Duodenal mucosa (tissue), 2 donors: ENCODE data around the gene DCD.

Source experiments
- H3K27ac ChIP-seq: one replicate; pipeline ENCODE4 v1.7.0; 2013; ENCODE audit warnings: low read depth, low read length
- H3K27me3 ChIP-seq, 2 donors: one replicate each; pipeline ENCODE4 v1.7.0; 2013; ENCODE audit warnings: low read length in 2 of 2, control low read depth in 1 of 2; ENCODE audit not compliant: insufficient read depth in 2 of 2, control insufficient read depth in 1 of 2
- H3K36me3 ChIP-seq, 2 donors: one replicate each; pipeline ENCODE4 v1.7.0; 2013; ENCODE audit warnings: low read length in 2 of 2, control low read depth in 1 of 2; ENCODE audit not compliant: insufficient read depth in 2 of 2, control insufficient read depth in 1 of 2
- H3K4me1 ChIP-seq, 2 donors: one replicate each; pipeline ENCODE4 v1.7.0; 2013; ENCODE audit warnings: low read length in 2 of 2, control low read depth in 1 of 2; ENCODE audit not compliant: insufficient read depth in 2 of 2, control insufficient read depth in 1 of 2
- H3K4me3 ChIP-seq, 2 donors: one replicate each; pipeline ENCODE4 v1.7.0; 2013; ENCODE audit warnings: low read length in 2 of 2, low read depth in 1 of 2
- H3K9ac ChIP-seq, 2 donors: one replicate each; pipeline ENCODE4 v1.7.0; 2013; ENCODE audit warnings: low read length in 2 of 2, low read depth in 1 of 2
- H3K9me3 ChIP-seq, 2 donors: one replicate each; pipeline ENCODE4 v1.7.0; 2013; ENCODE audit warnings: low read length in 2 of 2, control low read depth in 1 of 2; ENCODE audit not compliant: control insufficient read depth in 1 of 2

DCD gene, protein sequence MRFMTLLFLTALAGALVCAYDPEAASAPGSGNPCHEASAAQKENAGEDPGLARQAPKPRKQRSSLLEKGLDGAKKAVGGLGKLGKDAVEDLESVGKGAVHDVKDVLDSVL

GRCh38 chr12:54648265-54648664 lies at the start of gene DCD:
Gene DCD (minus strand): TSS chr12:54648365. CDS start chr12:54648303, 62 bp downstream.
- Histone ChIP-seq H3K27ac (no peak within 1 kb of the TSS), H3K36me3 (no peaks in the 10 kb centered on the region), H3K27me3 (peaks cover 4 to 11% of the 10 kb centered on the region in 2 donors), H3K9ac (no peak within 1 kb of the TSS), H3K4me3 (no peak within 1 kb of the TSS), H3K9me3 (no peaks in the 10 kb centered on the region), H3K4me1 (no peaks in the 10 kb centered on the region)

GRCh38 chr12:54697851-54698250 lies 49.7 kb upstream of the DCD start:
- Histone ChIP-seq H3K9ac (no peak overlapping the region), H3K4me3 (no peak overlapping the region), H3K4me1 (no peaks in the 10 kb centered on the region), H3K27ac (no peak overlapping the region), H3K9me3 (no peaks in the 10 kb centered on the region), H3K27me3 (peaks cover 0 to 4% of the 10 kb centered on the region in 2 donors), H3K36me3 (no peaks in the 10 kb centered on the region)

GRCh38 chr12:54692353-54692752 lies 44.2 kb upstream of the DCD start:
- Histone ChIP-seq H3K4me3 (no peak overlapping the region), H3K36me3 (no peaks in the 10 kb centered on the region), H3K9ac (no peak overlapping the region), H3K9me3 (no peaks in the 10 kb centered on the region), H3K27me3 (peaks cover 0 to 7% of the 10 kb centered on the region in 2 donors), H3K4me1 (no peaks in the 10 kb centered on the region), H3K27ac (no peak overlapping the region)

GRCh38 chr12:54689984-54690383 lies 41.8 kb upstream of the DCD start:
- Histone ChIP-seq H3K4me1 (no peaks in the 10 kb centered on the region), H3K27me3 (peaks cover 3 to 5% of the 10 kb centered on the region in 2 donors), H3K4me3 (no peak overlapping the region), H3K9ac (no peak overlapping the region), H3K9me3 (no peaks in the 10 kb centered on the region), H3K27ac (no peak overlapping the region), H3K36me3 (no peaks in the 10 kb centered on the region)

DNA sequence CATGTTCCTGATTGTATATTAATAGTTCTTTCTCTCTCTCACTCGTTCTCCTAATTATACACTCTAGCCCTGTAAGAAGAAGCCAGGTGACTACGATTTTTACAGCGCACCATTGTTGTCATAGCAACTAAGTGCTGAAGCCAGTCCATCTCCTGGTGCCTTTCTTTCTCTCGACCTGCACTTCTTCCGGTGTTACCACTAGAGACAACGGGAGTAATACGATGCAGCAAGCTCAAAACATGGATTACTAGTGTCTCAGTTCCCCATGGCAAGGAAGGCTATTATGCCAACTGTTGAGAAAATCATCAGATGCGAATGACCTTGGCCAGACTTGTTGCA lies 40.8 kb upstream of the DCD start:
- H3K27ac ChIP-seq = no peak overlapping the region

GRCh38 chr12:54688309-54689033 lies 40.3 kb upstream of the DCD start:
- H3K9ac ChIP-seq = no peak overlapping the region
- no peaks in the 10 kb centered on the region for H3K4me1 ChIP-seq
- H3K4me3 ChIP-seq = no peak overlapping the region
- no peaks in the 10 kb centered on the region for H3K9me3 ChIP-seq
- no peak overlapping the region for H3K27ac ChIP-seq
- H3K27me3 ChIP-seq = peaks cover 3 to 15% of the 10 kb centered on the region in 2 donors
- H3K36me3 ChIP-seq = no peaks in the 10 kb centered on the region

More for the DNA sequence above, 40.8 kb upstream of the DCD start:
- H3K9ac ChIP-seq = no peak overlapping the region
- H3K27me3 ChIP-seq = peaks cover 3 to 15% of the 10 kb centered on the region in 2 donors
- H3K36me3 ChIP-seq = no peaks in the 10 kb centered on the region
- no peaks in the 10 kb centered on the region for H3K4me1 ChIP-seq
- H3K4me3 ChIP-seq = no peak overlapping the region
- H3K9me3 ChIP-seq = no peaks in the 10 kb centered on the region

GRCh38 chr12:54684636-54685630 lies 36.8 kb upstream of the DCD start:
- Histone ChIP-seq H3K4me1 (no peaks in the 10 kb centered on the region), H3K27ac (no peak overlapping the region), H3K9me3 (no peaks in the 10 kb centered on the region), H3K36me3 (no peaks in the 10 kb centered on the region), H3K9ac (no peak overlapping the region), H3K4me3 (no peak overlapping the region), H3K27me3 (peaks cover 8 to 23% of the 10 kb centered on the region in 2 donors)

DNA sequence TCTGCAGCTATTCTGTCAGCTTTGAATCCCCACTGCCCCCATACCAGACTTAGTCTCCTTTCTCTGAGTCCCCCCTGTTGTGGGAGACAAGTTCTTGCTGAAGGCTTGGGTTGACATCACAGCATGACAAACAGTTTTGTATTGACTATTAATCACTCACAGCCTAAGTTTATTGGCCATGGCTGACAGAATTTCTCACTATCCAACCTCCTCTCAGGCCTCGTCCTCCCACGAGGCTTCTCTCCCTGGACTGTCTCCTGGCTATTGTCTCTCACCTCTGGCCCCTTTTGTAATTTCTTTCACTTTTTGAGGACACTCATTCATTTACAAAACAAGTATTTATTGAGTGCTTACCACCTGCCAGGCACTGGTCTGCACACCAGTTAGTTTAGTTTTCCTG lies 35.2 kb upstream of the DCD start:
- Histone ChIP-seq H3K9me3 (no peaks in the 10 kb centered on the region), H3K4me1 (no peaks in the 10 kb centered on the region), H3K9ac (no peak overlapping the region), H3K27ac (no peak overlapping the region), H3K4me3 (no peak overlapping the region), H3K27me3 (peaks cover 5 to 25% of the 10 kb centered on the region in 2 donors), H3K36me3 (no peaks in the 10 kb centered on the region)

DNA sequence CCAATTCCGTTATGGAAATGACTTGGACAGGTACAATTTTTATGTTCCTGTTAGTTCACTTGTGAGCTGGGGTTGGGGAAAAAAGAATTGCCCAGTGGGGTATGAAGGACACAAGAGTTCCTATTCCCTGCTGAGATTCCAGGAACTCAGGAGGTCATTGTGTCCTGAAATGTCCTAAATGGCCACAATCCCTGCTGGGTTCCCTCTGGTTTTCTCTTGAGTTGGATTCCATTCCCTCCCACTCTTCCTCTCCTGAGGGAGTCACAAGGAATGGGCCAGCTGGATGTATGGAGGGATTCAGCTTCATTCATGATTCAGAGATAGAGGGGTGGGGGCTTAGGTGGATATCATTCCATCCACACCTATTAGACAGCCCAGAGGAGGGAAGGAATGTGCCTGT lies 34.5 kb upstream of the DCD start:
- no peaks in the 10 kb centered on the region for H3K36me3 ChIP-seq
- no peak overlapping the region for H3K4me3 ChIP-seq
- no peaks in the 10 kb centered on the region for H3K4me1 ChIP-seq
- no peaks in the 10 kb centered on the region for H3K9me3 ChIP-seq
- peaks cover 5 to 25% of the 10 kb centered on the region in 2 donors for H3K27me3 ChIP-seq
- no peak overlapping the region for H3K27ac ChIP-seq
- H3K9ac ChIP-seq = no peak overlapping the region

DNA sequence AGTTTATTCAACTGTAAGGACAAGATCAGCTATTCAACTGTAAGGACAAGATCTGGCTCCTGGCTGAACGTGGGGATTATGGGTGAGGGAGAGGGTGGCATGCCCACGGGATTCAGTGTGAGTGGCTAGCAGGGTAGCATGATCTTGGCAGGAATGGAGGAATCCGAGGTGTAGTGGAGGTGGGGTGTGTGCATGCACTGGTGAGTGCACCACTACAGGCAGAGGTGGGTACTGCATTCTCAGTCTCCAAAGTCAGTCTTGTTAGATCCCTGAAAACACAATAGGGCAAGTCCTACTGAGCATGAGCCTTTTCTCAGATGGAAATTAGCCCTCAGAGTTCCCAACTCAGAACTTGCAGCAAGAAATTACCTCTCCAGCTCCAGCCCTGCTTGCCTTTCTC lies 32.2 kb upstream of the DCD start:
- Histone ChIP-seq H3K4me1 (no peaks in the 10 kb centered on the region), H3K27me3 (peaks cover 5 to 21% of the 10 kb centered on the region in 2 donors), H3K9ac (no peak overlapping the region), H3K27ac (no peak overlapping the region), H3K4me3 (no peak overlapping the region), H3K36me3 (no peaks in the 10 kb centered on the region), H3K9me3 (no peaks in the 10 kb centered on the region)
